Endodermal cell (in vitro differentiated cells): ENCODE data around the gene ELAC2. TPM values are rescaled to one million over a fixed set of nuclear protein-coding genes. Genes with fewer than 3 reads are reported as not detected.
A peak's percentile ranks its signal among the peaks of the same experiment; 100 is the strongest.

Experiments
- DNase-seq: peaks from one replicate; pipeline ENCODE4 v3.0.0-alpha.2; 2017
- H3K27ac ChIP-seq: 2 replicates; pipeline ENCODE4 v1.5.1; 2013; ENCODE audit warnings: mild to moderate bottlenecking, low read depth, low read length, moderate library complexity
- H3K27me3 ChIP-seq: 2 replicates; pipeline ENCODE4 v1.6.1; 2013; ENCODE audit warnings: mild to moderate bottlenecking, low read length, moderate library complexity; ENCODE audit not compliant: insufficient read depth, control insufficient read depth, poor library complexity, severe bottlenecking
- H3K36me3 ChIP-seq: 2 replicates; pipeline ENCODE4 v1.7.0; 2013; ENCODE audit warnings: mild to moderate bottlenecking, low read length, moderate library complexity; ENCODE audit not compliant: control insufficient read depth, insufficient read depth
- H3K4me1 ChIP-seq: one replicate; pipeline ENCODE4 v1.7.0; 2013; ENCODE audit warnings: low read length; ENCODE audit not compliant: control insufficient read depth, insufficient read depth
- H3K4me3 ChIP-seq: 2 replicates; pipeline ENCODE4 v1.5.1; 2013; ENCODE audit warnings: mild to moderate bottlenecking, low read length, moderate library complexity
- H3K9ac ChIP-seq: 2 replicates; pipeline ENCODE4 v1.6.1; 2013; ENCODE audit warnings: mild to moderate bottlenecking, low read length, moderate library complexity; ENCODE audit not compliant: poor library complexity, severe bottlenecking; ENCODE audit errors: extremely low read depth
- H3K9me3 ChIP-seq: 2 replicates; pipeline ENCODE4 v1.6.1; 2013; ENCODE audit warnings: mild to moderate bottlenecking, low read length, moderate library complexity; ENCODE audit not compliant: control insufficient read depth
- H3K27ac Mint-ChIP-seq: 2 replicates; pipeline ENCODE4 v1.8.0; 2020; ENCODE audit warnings: mixed read lengths
- H3K27me3 Mint-ChIP-seq: 2 replicates; pipeline ENCODE4 v1.8.0; 2021; ENCODE audit warnings: mild to moderate bottlenecking, mixed read lengths; ENCODE audit not compliant: insufficient read depth
- H3K36me3 Mint-ChIP-seq: 2 replicates; pipeline ENCODE4 v1.8.0; 2020; ENCODE audit warnings: low read depth, mixed read lengths
- H3K4me1 Mint-ChIP-seq: 2 replicates; pipeline ENCODE4 v1.8.0; 2020; ENCODE audit warnings: mixed read lengths
- H3K4me3 Mint-ChIP-seq: 2 replicates; pipeline ENCODE4 v1.8.0; 2020; ENCODE audit warnings: mild to moderate bottlenecking, moderate library complexity, mixed read lengths
- H3K9me3 Mint-ChIP-seq: 2 replicates; pipeline ENCODE4 v1.8.0; 2020; ENCODE audit warnings: mild to moderate bottlenecking, mixed read lengths
- WGBS, 2 experiments: methylation state at CpG; one replicate each; pipeline versions ENCODE4 v1.1.5 to v1.1.7; 2013; ENCODE audit warnings: missing lambda C conversion rate in 2 of 2, mixed read lengths in 1 of 2; ENCODE audit not compliant: insufficient coverage in 1 of 2, insufficient read length in 1 of 2; 5-methylcytosine and 5-hydroxymethylcytosine counted together
- total RNA-seq, 2 donors: library from RNA; stranded (reverse); fragmentation: NEBNext Ultra II Directional in 1 of 2; extraction: Animal tissue kit (Norgen Biotek cat#: 25700) in 1 of 2; gene quantifications; 2 replicates in 1 of 2; 3 replicates in 1 of 2; pipeline ENCODE4 v1.2.1, GENCODE V29; 2021
- TF ChIP-seq, protein P1 (sequence below): fragments of 200-600 bp; sonication (generic); conservative IDR thresholded peaks from 2 replicates; pipeline ENCODE4 v1.5.0; 2021; ENCODE audit warnings: antibody characterized with exemption, mild to moderate bottlenecking

Gene ELAC2
- total RNA-seq, 2 donors from 2014 or later, result 66.8 to 77.1 TPM

GRCh38 chr17:13036751-13037150 is 18.9 kb upstream of the ELAC2 start:
- Mint-ChIP-seq H3K27me3 (peaks cover 5% of the 10 kb centered on the region), H3K36me3 (no peaks in the 10 kb centered on the region), H3K27ac (no peak overlapping the region), H3K9me3 (peaks cover 34% of the 10 kb centered on the region), H3K4me3 (no peak overlapping the region), H3K4me1 (peaks cover 6% of the 10 kb centered on the region)
- Histone ChIP-seq H3K4me3 (no peak overlapping the region), H3K36me3 (no peaks in the 10 kb centered on the region), H3K9me3 (peaks cover 20% of the 10 kb centered on the region), H3K9ac (no peak overlapping the region), H3K27ac (no peak overlapping the region), H3K27me3 (no peaks in the 10 kb centered on the region), H3K4me1 (peaks cover 5% of the 10 kb centered on the region)
- TF ChIP-seq, protein P1, sequence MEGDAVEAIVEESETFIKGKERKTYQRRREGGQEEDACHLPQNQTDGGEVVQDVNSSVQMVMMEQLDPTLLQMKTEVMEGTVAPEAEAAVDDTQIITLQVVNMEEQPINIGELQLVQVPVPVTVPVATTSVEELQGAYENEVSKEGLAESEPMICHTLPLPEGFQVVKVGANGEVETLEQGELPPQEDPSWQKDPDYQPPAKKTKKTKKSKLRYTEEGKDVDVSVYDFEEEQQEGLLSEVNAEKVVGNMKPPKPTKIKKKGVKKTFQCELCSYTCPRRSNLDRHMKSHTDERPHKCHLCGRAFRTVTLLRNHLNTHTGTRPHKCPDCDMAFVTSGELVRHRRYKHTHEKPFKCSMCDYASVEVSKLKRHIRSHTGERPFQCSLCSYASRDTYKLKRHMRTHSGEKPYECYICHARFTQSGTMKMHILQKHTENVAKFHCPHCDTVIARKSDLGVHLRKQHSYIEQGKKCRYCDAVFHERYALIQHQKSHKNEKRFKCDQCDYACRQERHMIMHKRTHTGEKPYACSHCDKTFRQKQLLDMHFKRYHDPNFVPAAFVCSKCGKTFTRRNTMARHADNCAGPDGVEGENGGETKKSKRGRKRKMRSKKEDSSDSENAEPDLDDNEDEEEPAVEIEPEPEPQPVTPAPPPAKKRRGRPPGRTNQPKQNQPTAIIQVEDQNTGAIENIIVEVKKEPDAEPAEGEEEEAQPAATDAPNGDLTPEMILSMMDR, result no peak
- DNase-seq, result no peak

GRCh38 chr17:13035420-13035819 is 17.6 kb upstream of the ELAC2 start:
- no peak for DNase-seq
- Histone ChIP-seq H3K9me3 (peaks cover 20% of the 10 kb centered on the region), H3K4me3 (no peak overlapping the region), H3K27me3 (no peaks in the 10 kb centered on the region), H3K4me1 (no peaks in the 10 kb centered on the region), H3K9ac (no peak overlapping the region), H3K36me3 (no peaks in the 10 kb centered on the region), H3K27ac (no peak overlapping the region)
- H3K9me3 Mint-ChIP-seq, result peaks cover 34% of the 10 kb centered on the region
- WGBS, 2 experiments, result 96% methylated on average over 1 of the region's 1 CpG; no CpG with 5 or more reads in 1 of the 2 experiments
- H3K27me3 Mint-ChIP-seq, result peaks cover 5% of the 10 kb centered on the region
- no peaks in the 10 kb centered on the region for H3K36me3 Mint-ChIP-seq
- no peaks in the 10 kb centered on the region for H3K4me1 Mint-ChIP-seq
- no peak overlapping the region for H3K4me3 Mint-ChIP-seq
- no peak overlapping the region for H3K27ac Mint-ChIP-seq
- TF ChIP-seq, protein P1, result no peak

DNA sequence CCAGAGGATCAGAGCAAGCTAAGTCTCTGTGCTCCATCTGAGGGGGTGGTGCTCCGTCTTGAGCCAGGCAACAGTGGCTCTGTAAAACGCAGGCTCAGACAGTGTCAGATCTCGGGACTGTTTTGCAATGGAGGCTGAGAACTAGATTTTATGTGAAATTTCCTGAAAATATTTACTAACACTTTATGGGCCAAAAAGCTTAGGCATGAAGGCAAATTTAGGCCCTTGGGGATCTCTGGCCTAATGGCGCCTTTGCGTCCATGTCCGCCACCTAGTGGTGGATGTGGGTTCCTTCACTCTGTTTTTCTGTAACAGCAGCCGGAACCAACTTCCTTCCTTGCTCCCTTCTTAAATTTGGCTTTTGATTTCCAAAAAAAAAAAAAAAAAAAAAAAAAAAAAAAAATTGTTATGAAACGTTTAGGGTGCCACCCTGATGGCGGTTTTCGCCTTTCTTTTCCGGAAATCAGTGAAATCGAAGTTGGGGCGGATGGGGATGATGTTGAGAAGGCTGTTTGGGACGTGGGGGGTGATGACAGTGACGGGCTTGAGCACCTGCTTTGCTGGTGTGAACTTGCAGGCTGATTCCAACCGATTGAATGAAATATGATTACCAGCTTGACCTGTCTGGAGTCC is 14.0 kb upstream of the ELAC2 start:
- WGBS, 2 experiments, result 51 to 77% methylated on average over 6 to 16 of the region's 16 CpGs
- H3K4me3 Mint-ChIP-seq, result no peak overlapping the region

More for the DNA sequence above, 14.0 kb upstream of the ELAC2 start:
- H3K9me3 Mint-ChIP-seq, result peaks cover 25% of the 10 kb centered on the region
- no peak overlapping the region for H3K27ac Mint-ChIP-seq
- peaks cover 5% of the 10 kb centered on the region for H3K27me3 Mint-ChIP-seq
- Histone ChIP-seq H3K27ac (no peak overlapping the region), H3K36me3 (no peaks in the 10 kb centered on the region), H3K27me3 (no peaks in the 10 kb centered on the region), H3K4me1 (no peaks in the 10 kb centered on the region), H3K4me3 (no peak overlapping the region), H3K9me3 (peaks cover 11% of the 10 kb centered on the region), H3K9ac (no peak overlapping the region)
- DNase-seq, result peak; percentile 86
- H3K36me3 Mint-ChIP-seq, result no peaks in the 10 kb centered on the region
- TF ChIP-seq, protein P1, result peak; percentile 90
- peaks cover 4% of the 10 kb centered on the region for H3K4me1 Mint-ChIP-seq
